Breast epithelium (tissue), 3 donors: ENCODE measurements around the gene DPH5.

ENCODE experiments used
- POLR2A ChIP-seq: fragments of 450-650 bp; IDR thresholded peaks from one replicate; pipeline ENCODE4 v1.6.1; 2016; ENCODE audit warnings: antibody characterized with exemption, mild to moderate bottlenecking, moderate library complexity
- POLR2AphosphoS5 ChIP-seq, 3 donors: sonication (generic); formaldehyde crosslinking; IDR thresholded peaks; one replicate each; pipeline ENCODE4 v1.6.1; 2017; ENCODE audit warnings: antibody characterized with exemption in 3 of 3
- TF ChIP-seq, protein P1 (sequence below), 3 donors: fragments of 450-650 bp; IDR thresholded peaks; one replicate each; pipeline ENCODE4 v1.5.1; 2016 to 2017; ENCODE audit warnings: antibody characterized with exemption in 3 of 3, mild to moderate bottlenecking in 3 of 3, moderate library complexity in 3 of 3

DNA sequence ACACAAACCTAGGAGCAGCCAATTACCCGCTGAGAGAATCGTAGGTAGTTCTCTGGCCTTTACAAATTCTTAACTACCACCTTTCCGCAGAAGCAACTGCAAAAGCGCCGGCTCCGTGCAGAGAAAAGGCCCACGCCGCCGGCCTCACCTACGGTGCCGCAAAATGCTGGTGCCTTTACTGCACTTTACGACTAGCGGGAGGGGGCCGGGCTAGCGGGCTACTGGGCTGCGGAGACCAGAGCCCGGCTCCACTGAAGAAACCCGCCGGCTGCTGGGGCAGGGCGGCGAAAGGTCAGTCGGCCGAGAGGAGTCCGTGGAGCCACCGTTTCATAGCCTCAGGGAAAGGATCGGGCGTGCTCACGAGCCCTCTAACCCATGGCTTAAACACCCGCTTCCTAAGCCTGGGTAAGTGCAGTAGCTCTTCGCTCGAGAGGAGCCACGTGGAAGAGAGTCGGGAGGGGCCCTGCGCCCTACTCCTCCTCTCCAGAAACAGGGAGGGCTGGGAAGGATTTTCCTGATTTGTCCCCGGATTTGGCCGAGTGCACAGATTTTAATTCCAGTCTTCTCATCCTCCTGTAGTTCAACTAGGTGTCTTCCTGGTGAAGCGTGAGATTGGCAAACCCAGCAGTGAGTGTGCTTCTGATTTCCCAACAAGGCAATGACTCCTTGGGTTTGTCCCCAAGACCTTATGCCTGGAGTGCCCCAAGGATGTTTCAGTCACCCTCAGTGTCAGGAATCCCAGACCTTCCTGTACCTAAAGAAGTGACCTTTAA lies at the start of gene DPH5:
- TF ChIP-seq, protein P1, sequence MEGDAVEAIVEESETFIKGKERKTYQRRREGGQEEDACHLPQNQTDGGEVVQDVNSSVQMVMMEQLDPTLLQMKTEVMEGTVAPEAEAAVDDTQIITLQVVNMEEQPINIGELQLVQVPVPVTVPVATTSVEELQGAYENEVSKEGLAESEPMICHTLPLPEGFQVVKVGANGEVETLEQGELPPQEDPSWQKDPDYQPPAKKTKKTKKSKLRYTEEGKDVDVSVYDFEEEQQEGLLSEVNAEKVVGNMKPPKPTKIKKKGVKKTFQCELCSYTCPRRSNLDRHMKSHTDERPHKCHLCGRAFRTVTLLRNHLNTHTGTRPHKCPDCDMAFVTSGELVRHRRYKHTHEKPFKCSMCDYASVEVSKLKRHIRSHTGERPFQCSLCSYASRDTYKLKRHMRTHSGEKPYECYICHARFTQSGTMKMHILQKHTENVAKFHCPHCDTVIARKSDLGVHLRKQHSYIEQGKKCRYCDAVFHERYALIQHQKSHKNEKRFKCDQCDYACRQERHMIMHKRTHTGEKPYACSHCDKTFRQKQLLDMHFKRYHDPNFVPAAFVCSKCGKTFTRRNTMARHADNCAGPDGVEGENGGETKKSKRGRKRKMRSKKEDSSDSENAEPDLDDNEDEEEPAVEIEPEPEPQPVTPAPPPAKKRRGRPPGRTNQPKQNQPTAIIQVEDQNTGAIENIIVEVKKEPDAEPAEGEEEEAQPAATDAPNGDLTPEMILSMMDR (IDR thresholded peaks at IDR 0.05): no peak
- peak; percentile 48 to 68 (median 61) for TF ChIP-seq POLR2AphosphoS5 (IDR thresholded peaks at IDR 0.05)
- no peak for TF ChIP-seq POLR2A
